HS-5 (cell line): ENCODE results near the gene INTS1.

Experiments
- DNase-seq: peaks from one replicate; pipeline ENCODE4 v3.0.0-alpha.2; 2012; ENCODE audit warnings: low read depth

The INTS1 gene

GRCh38 chr7:1508277-1508758, 4.1 kb upstream of the INTS1 start:
- no peak for DNase-seq

DNA sequence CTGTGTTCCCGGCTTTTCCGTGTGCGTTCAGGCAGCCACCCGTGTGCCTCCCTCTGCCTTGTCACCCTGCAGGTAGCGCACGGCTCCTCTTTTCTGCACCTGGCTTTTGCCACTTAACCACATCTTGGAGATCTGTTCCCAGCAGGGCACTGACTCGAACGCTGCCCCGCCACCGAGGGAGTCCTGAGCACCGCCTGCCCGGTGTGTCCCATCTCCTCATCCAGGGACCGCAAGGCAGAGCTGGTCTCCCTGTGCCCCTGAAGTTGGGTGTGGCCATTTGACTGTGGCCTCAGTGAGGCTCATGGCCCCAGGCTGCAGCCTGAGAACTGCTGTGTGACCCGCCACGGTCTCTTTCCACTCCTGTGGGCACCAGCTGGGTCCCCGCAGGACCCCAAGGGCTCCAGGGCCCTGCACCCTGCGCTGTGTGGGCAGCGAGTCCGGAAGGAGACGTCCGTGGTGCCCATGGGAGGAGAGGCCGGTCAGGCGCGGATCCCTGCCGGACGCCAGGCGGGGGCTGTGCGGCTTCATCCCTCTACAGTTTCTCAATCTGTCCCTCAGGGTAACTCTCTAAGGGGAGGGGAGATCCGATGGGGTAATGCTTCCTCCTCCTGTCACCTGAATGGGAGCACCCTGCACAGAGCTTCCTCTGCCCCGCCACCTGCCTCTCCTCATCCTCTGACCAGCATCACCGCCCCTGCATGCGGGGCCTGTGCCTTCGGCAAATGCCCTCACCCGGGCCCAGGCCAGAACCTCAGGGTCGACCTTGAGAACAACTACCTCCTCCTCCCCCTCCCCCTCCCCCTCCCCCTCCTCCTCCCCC, 1.8 kb upstream of the INTS1 start:
- no peak for DNase-seq

- no peak for DNase-seq
These were observed 799 bp downstream of the INTS1 start for GRCh38 chr7:1503390-1503789.

DNA sequence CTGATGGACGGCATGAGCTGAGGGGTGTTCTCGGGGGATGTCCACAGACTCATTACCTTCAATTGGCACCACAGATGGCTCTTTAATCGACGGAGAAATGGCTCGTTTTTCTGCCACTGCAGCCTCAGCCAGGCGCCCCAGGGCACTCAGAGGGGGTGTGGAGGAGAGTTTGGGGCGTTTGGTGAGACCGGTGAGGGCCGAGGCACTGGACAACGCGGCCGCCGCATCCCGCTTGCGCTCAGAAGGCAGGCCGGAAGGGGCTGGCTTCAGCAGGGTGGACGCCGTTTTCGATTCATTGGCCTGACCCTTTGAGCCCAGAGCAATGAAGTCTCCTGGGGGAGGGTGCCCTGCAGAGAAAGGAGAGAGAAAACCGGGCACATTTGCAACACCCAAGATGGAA, 1.3 kb downstream of the INTS1 start:
- no peak for DNase-seq

DNA sequence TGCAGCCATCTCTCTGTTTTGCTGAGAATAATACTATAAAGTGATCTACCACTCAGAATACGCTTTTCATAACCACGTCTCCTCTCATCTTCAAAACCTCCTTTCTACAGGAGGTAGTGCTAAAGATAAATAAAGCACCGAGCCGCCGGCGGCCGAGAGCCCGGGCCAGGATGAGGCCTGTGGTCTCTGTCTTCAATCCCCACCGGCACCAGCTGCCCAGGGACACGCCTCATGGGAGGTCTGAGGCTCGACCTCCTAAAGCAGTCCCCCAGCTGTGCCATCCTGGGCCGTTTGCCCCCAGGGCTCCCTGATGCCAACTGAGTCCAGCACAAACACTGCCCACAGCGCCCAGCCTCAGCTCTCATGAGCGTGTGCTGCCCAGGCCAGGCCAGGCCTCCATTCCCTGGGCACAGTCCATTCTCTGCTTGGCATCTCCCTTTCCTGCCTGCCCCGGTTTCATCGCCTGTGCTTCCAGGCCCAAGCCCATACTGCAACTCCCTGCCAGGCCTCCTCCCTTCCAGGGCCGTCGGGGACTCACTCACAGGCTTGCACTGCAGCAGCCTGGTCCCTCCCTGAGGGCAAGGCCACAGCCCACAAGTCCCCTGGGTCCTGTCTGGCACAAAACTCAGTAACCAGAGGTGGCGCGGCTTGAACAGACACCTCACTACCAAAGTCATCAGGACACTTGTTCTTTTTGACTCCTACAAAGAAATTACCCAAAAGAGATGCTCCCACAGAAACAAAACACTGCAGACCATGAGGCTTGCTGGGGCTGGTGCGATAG, 2.5 kb downstream of the INTS1 start:
- no peak for DNase-seq

GRCh38 chr7:1500064-1500807, 4.0 kb downstream of the INTS1 start:
- DNase-seq: no peak

DNA sequence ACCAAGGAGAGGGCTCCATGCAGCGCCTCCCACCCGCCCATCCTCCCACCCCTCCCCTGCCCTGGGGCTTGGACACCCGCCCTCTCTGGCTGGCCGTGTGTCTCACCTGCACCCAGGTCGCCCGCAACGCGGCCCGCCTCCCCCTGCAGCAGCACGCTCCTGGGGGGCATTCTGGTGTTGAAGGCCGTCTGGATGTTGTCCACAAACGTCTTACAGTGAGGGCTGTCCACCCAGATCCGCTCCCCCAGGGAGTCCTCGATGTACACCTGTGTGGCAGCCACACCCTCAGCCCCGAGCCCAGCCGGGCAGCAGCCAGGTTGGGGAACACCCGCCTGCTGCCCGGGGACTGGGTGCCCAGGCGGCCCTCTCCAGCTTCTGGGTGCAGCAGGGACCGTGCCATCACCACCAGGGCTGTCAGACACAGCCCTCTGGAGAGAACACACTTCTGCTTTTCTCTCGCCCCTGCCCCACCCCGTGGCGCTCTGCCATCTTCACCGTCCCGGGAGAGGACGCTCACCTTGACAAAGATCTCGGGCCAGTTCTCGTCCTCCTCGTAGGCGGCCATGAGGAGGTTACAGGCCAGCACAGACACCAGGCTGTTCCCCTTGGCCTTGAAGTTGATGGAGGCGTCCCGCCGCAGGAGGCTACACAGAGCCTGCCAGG, 4.7 kb downstream of the INTS1 start:
- no peak for DNase-seq

- no peak for DNase-seq
These were observed 5.6 kb downstream of the INTS1 start for GRCh38 chr7:1498370-1499305.

DNA sequence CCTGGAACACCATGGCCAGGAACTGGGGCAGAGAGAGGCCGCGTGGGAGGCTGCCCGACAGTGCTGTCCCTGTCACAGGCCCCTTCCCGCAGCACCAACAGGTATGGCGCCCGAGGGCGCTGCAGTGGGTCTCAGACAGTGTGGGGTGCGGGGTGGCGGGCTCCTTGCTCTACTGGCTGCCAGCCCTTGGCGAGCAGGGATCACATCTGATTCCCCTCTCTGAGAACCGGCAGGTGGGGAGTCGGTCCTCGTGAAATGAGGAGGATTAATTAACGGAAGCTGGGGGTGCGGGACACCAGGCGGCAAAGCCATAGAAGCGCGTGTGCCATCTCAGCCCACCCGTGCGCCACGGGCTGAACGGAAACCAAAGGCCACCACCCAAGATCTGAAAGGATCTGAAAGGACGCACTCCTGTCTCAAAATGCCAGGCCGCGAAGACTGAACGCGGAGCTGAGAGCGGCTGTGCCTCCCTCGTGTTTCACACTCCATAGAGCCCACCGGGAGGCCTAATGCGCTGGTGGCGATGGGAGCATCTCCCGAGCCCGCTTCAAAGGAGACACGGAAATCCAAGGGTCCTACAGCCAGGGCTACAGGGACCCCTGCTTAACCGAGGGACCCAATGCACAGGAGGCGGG, 6.8 kb downstream of the INTS1 start:
- no peak for DNase-seq

- DNase-seq: no peak
These were observed 7.5 kb downstream of the INTS1 start for GRCh38 chr7:1496531-1497292.

- no peak for DNase-seq
These were observed 8.5 kb downstream of the INTS1 start for GRCh38 chr7:1495564-1496242.

DNA sequence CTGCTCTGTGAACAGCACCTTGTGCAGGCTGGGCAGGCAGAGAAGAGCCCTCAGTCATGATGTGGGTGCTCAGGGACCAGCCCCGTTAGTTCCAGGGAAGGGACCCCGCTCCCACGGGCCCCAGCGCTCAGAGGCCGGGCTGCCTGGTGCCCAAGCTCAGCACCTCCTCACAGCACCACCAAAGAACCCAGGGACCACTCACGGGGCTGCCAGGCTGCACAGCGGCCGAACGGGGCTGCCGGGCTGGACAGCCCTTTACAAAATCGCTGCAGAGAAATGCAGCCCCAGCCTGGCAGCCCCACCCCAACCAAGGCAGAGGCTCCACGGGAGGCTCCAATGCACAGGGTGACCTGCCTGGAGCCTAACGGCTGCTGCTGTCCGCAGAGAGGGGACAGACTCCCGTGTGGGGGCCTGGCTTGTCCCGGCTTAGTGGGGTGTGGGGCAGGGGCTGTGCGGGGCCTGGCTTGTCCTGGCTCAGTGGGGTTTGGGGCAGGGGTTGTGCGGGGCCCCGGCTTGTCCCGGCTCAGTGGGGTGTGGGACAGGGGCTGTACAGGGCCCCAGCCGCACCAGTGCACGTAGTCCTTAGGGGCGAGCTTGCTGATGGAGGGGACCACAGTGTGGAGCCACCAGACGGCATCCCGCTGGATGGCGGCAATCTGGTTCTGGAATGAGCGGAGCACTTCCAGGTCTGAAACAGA, 9.2 kb downstream of the INTS1 start:
- no peak for DNase-seq

- no peak for DNase-seq
These were observed 9.7 kb downstream of the INTS1 start for GRCh38 chr7:1494447-1494846.

- no peak for DNase-seq
These were observed 10.6 kb downstream of the INTS1 start for GRCh38 chr7:1493571-1493970.

- no peak for DNase-seq
These were observed 11.1 kb downstream of the INTS1 start for GRCh38 chr7:1493129-1493528.

GRCh38 chr7:1492640-1493039, 11.5 kb downstream of the INTS1 start:
- no peak for DNase-seq

- no peak for DNase-seq
These were observed 12.0 kb downstream of the INTS1 start for GRCh38 chr7:1492221-1492620.

DNA sequence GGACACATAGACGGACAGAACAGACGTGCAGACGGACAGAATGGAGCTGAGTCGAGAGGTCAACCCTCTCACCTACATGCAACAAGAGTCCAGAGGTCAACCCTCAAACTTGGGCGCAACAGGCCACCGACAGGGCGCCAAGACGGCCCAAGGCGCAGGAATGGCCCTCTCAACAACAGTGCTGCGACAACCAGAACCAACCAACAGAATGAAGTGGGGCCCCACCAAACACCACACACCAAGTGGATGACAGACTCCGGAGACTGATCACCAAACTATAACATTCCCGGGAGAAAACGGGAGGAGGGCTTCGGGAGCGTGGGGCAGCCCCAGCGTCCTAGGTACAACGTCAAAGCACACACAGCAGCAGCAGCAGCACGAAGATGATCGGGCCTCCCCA, 13.4 kb downstream of the INTS1 start:
- no peak for DNase-seq
